ENCODE results near the gene BSN.
"Not testable (repeated sequence)": the region's sequence is repeated elsewhere in the genome, so short reads cannot be mapped to it uniquely, and the experiment has no call there.

The BSN gene

DNA sequence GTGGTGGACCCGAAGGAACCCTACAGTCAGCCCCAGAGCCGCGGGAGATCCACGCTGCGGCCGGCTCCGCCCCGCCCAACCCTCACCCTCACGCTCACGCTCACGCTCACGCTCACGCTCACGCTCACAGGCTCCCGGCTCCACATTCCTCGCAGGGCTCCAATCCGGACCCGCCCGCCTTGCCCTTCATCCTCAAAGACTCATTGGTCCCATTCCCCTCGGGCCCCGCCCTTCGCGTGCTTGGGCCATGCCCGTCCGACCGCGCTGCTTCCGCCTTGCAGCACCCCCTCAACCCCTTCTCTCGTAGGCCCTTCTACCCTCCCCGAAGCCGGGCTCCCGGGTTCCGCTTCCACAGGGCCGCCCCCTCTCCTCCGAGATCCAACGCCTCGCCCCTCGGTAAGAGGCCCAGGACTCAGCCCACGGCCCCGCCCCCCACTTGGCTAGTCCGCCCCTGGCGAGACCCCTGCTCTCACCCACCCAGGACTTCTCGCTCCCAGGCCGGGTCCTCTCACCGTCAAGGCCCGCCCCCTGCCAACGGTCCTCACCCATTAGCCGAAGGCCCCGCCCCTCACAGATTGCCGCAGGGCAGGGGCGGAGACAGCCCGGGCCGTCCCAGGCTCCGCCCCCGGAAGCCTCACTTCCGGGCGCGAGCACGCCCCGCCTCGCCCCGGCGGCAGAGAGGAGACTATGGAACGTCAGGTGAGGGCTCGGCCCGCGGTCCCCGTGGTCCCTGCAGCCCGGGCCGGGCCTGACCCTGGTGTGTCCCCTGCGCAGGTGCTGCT, 119.6 kb downstream of the BSN start, which contains the start of gene APEH:
TSS of gene APEH (plus strand) at position 637 of the 782 bp plus-strand sequence. CDS start at position 688, 51 bp downstream.
- DNase-seq (ENCODE audit: low read depth in 2 of 2) = peak; percentile 98 to 99

DNA sequence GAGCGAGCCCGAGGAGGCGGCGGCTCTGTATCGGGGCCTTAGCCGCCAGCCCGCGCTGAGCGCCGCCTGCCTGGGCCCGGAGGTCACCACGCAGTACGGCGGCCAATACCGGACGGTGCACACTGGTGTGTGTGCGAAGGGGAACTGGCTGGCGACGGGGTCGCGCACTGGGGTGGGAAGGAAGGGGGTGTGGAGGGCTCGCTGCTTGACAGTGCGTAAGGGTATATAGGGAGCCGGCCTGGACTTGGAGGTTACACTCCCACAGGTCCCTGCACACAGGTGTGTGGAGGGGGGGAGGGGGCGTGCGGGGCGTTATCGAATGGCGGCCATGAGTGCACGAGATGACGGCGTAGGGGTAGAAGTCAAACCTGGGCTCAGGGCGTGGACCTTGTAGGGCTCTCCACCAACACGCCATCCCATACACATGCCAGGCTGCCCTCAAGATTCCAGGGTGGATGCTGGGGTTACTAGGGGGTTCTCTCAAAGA, 120.3 kb downstream of the BSN start:
- DNase-seq (ENCODE audit: low read depth in 2 of 2) = peak; percentile 18 to 26

DNA sequence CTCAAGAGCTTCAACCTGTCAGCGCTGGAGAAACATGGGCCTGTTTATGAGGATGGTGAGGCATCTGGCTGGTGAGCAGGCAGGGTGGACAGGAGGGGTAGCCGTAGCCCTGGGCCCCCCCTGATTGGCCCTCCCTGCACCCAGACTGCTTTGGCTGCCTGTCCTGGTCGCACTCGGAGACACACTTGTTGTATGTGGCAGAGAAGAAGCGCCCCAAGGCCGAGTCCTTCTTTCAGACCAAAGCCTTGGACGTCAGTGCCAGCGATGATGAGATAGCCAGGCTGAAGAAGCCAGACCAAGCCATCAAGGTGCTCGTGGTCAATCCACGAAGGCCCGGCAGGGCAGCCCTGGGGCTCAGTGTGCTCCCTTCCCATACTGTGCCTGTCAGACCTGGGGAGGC, 121.6 kb downstream of the BSN start:
- no peak for DNase-seq (ENCODE audit: low read depth in 2 of 2)

DNA sequence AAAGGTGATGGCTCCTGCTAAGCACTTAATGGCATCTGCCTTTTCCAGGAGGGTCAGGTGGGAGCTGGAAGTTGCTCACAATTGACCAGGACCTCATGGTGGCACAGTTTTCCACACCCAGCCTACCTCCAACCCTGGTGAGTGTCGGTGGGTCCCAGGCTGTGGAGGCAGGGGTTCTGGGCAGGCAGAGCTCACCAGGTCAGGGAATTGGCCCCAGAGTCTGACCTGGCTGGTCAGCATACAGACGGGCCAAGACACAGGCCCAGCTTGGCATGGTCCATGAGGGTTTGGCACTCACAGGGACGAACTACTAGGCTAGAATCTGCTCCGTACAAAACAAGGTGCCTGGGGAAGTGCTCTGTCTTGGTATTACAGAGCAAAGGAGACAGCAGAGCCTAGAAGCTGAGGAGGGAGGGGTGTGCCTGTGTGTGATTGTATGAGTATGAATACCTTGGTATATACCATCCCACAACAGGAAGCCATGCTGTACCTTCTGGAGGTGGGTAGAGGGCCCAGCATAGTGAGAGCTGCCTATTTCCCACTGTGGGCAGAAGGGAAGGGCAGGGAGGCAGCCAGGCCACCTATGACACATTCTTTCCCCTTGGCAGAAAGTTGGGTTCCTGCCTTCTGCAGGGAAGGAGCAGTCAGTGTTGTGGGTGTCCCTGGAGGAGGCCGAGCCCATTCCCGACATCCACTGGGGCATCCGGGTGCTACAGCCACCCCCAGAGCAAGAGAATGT, 126.4 kb downstream of the BSN start:
- no peak for DNase-seq (ENCODE audit: low read depth in 2 of 2)

DNA sequence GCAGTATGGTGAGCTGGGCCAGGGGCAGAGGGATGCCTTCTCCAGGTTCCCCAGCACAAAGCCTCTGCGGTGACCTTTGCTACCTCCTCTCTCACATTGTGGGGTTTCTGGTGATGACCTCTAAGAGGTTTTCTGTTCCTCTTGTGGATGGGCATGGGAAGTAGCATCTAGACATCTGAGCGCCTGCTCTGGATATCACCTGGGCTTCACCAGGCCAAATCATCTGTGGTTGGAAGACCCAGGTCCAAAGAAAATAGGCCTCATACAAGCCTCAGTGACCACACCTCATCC, 126.9 kb downstream of the BSN start:
- no peak for DNase-seq (ENCODE audit: low read depth in 2 of 2)

DNA sequence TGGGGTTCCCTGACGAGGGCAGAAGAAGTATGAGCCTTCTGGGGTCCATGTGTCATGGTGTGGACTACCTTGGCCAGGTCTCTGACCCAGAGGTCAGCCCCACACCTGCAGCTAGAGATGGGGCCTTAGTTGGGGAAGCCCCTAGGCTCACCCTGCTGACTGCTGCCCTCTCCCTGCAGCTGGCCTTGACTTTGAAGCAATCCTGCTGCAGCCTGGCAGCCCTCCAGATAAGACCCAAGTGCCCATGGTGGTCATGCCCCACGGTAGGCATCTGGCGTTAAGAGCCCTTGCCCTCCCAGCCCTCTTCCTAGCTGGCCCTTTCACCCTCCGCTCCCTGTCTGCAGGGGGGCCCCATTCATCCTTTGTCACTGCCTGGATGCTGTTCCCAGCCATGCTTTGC, 127.3 kb downstream of the BSN start:
- DNase-seq (ENCODE audit: low read depth in 2 of 2) = no peak

DNA sequence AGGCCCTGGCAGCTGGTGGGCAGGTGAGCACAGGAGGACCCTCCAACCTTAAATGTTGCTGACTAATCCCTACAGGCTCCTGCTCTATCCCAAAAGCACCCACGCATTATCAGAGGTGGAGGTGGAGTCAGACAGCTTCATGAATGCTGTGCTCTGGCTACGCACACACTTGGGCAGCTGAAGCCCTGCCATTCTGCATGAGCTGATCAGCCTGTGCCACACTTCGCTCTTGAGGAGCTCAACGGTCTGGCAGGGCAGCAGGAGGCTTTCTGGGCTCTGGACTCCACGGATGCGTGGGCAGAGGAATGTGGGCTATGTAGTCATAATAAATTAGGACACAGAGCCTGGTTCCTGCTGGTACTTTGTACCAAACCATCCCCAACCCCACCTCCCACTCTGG, 128.9 kb downstream of the BSN start:
- DNase-seq (ENCODE audit: low read depth in 2 of 2) = no peak

DNA sequence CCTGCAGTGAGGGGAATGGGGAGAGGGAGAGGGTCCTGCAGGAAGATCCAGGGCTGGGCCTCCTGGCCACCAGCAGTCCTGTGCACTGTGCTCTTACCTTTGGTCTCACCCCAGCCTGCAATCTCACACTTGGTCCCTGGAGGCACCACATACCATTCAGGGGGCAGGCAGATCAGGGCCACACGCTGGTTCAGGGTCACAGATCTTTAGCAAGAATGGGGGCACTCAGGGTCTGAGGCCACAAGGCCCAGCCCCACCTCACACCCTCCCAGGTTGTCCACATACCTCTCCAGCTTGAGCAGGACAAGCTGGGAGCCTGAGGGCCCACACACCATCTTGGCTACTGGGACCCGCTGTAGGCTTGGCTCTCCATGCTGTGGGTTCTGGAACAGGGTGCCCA, 130.2 kb downstream of the BSN start:
- DNase-seq (ENCODE audit: low read depth in 2 of 2) = not testable (repeated sequence)

DNA sequence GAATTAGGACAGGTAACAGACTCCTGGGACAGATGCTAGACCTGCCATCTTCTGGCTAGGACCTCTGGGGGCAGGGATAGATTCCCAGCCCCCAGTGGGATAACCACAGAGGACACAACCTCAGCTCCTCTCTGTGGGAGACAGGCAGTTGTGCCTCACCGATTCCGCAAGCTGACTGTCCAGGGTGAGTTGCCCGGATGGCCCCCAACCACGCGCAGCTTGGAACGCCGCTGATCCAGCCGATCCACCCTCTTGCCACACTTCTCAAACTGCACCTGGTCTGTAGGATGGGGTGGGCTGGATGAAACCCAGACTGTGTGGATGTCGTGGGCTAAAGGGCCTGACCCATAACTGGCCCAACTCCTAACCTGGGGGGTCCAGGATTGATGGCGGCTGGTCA, 130.8 kb downstream of the BSN start:
- not testable (repeated sequence) for DNase-seq (ENCODE audit: low read depth in 2 of 2)

DNA sequence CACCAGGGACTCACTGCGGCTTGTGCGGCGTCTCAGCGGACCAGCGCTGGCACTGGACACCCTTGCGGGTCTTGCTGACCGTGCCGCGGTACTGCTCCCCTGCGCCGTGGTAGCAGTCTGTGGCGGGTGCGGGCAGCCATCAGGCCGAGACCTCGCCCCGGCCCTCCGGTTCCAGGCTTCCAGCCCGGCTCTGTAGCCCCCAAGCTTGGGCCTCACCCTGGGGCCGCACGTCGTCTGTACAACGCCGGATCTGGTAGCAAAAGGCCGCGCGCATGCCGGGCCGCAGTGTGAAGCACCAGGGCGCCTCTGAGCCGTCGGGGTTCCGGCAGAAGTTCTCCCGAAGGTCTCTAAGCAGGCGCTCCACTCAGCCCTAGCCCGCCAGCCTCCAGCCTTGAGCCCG, 131.6 kb downstream of the BSN start:
- not testable (repeated sequence) for DNase-seq (ENCODE audit: low read depth in 2 of 2)

DNA sequence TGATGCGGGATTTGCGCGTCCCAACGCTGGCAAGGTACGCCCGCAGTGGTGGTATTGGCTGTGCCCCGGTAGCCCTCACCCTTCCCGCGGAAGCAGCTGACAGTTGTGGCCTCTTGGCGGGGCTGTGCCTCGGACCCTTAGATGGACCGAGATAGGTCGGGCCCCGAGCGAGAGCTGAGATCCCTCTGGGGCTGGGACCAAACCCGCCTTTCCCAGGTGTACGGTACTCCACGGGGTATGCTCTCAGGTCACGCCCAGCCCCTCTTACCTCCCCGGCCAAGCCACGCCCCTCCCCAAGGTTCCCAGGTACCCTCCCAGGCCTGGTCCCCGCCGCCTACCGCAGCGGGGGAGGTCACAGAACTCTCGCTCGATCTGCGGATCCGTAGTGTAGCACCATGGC, 132.1 kb downstream of the BSN start:
- DNase-seq (ENCODE audit: low read depth in 2 of 2) = not testable (repeated sequence)

DNA sequence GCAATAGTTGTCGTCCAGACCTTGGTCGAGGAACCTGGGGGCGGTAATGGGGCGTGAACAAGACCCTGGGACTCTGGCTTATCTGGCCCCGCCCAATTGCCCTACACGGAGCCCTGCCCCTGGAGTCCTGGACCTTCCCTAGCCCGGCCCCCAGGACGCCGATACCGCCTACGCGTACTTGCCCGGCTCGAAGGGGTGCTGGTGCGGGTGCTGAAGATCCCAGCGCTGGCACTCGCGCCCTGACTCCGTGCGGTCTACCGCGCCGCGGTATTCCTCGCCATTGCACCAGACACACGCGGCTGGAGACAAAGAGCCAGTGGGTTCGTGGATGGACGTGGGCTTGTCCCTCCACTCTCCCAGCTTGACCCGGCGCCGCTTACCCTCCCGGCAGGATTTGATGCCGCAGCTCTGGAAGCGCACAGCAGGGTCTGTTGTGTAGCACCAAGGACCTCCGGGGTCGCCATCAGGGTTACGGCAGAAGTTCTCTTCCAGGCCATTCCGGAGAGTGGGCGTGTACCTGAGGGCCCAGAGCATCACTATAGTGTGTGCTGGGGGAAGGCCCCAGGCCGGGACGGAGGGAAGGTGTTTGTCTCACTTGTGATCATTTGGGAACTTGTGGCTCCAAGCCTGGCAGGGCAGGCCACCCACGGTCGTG, 132.6 kb downstream of the BSN start:
- peak in 1 of 2 donors; percentile 56 for DNase-seq (ENCODE audit: low read depth in 2 of 2)

DNA sequence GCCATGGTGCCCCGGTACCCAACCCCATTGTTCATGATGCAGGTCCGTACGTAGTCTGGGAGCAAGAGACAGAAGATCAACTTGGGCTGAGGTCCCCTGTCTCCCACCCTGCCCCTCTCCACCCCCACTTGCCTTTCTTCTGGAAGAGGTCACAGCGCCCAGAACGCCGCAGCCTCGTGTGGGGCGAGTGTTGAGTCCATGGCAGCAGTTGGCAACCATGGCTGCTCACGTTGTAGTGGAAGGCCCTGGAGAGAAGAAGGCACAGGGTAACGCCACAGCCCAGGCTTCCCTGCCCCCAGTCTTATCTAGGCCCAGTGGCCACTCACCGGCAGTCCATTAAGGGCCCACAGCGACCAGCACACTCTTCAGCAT, 133.1 kb downstream of the BSN start:
- not testable (repeated sequence) for DNase-seq (ENCODE audit: low read depth in 2 of 2)

DNA sequence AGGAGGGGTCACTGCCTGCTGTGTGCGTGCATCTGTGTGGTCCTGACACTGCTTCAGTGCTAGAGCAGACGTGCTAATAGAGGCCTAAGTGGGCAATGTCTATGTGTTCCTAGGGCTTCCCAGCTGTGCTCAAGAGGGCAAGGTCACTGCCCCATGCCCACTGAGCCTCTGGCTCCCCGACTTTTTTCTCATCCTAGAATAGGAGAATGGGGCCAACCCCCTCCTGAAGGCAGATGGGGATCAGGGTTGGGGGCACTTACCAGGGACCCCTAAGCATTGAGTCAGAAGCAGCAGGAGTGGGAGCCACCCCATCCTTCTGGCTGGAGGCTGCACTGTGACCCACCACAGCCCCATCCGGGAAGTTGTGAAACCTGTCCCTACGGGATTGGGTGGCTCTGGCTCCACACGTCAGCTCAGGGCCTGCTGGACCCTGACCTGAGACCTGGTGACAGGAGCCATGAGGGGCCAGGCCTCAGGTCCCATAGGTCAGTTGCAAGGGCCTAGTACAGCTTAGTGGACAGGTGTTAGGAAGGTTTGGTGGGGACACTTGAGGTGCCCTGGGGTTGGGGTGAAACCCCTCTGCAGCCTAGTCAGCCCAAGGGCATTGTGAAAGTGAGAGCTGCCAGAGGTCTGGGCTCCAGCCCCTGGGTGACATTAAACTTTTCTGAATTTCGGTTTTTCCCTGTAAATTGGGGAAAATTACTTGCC, 134.2 kb downstream of the BSN start:
- not testable (repeated sequence) for DNase-seq (ENCODE audit: low read depth in 2 of 2)

DNA sequence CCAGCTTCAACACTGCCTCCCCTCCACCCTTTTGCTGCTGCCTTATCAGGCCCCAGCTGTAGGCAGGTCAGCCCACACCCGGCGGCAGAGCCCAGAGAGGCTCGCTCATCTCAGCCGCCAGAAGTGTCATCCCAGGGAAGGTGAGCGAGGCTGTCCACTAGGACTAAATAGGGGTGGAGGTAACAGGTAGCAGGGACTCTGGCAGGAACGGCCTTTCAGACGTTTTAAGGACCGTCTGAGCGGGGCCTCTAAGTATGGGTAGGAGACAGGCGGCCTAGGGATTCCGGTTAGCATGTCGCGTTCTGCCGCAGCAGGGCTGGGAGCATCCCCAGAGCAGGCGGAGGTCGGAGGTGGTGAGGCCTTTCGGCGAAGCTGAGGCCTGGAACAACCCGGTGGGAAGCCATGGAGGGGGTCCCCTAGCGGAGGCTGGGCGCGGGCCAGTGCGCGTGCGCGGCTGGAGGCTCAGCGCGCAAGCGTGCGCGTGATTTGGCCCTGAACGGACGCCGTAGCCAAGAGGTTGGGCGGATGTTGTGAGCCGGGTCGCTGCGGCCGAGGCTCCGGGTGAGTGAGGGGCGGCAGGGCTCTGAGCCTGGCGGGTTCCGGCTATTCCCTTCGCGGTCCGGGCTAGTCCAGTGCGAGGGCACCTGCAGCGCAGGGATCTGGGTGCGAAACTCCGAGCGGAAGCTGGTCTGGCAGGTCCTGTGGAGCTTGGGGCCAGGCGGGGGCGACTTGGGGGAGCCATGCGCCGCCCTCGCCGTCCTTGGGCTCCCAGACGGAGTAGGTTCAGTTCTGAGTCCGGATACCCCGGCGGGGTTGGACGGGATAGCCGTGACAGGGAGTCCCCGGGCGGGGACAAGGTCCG, 135.0 kb downstream of the BSN start, which contains the start of the genes MST1 and RNF123:
TSS of gene MST1 (minus strand) at position 429 of the 862 bp plus-strand sequence. CDS start 783 bp downstream, outside the sequence.
TSS of gene RNF123 (plus strand) at position 512 of the 862 bp plus-strand sequence. CDS start 1,609 bp downstream, outside the sequence.
- DNase-seq (ENCODE audit: low read depth in 2 of 2) = peak; percentile 84 to 86

DNA sequence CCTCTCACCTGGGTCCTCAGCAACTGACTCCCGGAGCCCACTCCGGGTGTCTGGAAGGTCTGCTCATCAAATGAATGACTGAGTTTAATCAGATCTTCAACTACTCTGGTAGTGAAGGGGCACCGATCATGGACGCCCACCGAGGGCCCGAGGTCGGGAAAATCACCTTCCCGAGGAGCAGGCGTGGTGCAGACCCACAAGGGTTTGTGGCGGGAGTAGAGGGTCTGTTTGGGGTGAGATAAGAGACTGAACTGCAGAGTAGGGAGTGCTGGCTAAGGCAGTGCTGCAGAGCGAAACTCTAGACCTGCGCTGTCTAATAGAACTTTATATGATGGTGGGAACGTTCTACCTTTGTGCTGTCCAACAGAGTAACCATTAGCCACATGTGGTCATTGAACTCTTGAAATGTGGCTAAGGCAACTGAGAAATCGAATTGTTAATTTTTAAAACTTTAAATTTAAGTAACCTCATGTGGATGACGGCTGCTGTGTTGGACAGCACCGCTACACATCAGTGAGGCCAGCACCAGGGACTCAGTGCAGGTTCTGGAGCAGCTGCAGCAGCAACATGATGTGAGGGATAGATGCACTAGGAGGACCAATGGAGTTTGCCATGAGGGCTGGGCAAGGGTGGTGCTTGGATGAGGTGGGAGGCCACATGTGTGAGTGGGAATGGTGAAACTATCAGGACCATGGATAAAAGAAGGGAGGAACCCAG, 135.8 kb downstream of the BSN start:
- not testable (repeated sequence) for DNase-seq (ENCODE audit: low read depth in 2 of 2)

DNA sequence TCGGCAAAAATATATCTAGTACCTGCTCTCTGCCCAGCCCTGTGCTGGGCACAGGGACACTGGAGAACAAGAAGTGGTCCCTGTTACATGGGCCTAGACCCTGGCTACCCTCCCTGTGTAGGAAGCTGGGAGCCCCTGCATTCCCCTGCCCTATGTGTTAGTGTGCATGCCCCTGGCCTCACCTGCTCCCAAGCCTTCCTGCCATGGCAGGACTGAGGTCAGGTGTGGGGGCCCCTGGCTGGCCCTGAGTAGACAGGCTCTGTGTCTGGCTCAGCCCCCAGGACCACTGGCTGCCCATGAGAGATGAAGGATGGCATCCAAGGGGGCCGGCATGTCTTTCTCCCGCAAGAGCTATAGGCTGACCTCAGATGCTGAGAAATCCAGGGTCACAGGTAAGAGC, 136.6 kb downstream of the BSN start:
- not testable (repeated sequence) for DNase-seq (ENCODE audit: low read depth in 2 of 2)

DNA sequence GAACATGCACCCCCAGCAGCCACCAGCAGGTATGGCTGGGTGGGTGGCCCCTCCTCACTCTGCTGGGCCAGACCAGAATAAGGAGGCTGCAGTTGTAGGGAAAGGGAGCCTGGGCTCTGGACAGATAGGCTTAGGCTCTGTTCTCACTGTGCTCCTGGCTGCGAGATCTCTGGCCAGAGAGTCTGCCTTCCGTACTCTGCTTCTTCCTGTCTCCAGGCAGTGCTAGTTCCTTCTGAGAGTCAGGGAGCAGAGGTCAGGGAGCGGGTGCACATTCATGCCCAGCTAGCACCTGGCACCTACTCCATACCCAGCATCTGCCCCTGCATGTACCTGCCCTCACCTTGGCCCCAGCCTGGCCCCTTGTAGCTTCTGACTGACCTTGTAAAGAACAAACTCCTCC, 137.2 kb downstream of the BSN start:
- not testable (repeated sequence) for DNase-seq (ENCODE audit: low read depth in 2 of 2)

DNA sequence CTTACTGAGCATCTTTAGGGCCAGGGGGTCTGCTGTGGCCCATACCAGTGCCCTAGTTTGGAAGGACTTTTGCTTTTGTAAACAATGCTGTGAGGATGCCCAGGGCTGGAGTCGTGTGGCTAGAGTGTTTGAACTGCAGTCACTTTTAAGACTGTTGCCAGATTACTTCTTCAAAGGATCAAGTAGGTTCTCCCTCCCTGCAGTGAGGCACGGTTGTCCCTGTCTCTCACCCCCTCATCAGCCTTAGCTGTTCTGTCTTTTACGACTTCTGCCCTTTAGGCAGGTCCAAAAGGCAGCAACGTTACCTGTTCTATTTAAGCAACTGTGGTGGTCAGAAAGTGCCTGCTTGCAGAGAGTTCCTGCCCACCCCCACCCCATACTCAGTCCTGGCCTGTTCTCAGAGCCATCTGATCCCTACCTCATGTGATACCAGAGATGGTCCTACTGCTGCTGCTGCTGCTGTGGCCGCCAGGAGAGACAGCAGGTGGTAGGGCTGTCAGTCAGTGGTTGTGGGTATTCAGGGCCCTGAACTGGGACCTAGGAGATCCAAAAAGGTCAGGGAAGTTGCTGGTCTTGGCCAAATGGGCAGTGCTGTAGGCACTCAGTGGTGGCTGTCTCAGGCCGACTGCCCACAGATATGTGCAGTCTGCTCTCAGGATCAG, 140.3 kb downstream of the BSN start:
- DNase-seq (ENCODE audit: low read depth in 2 of 2) = not testable (repeated sequence)

All from stimulated activated CD8-positive, alpha-beta memory T cell treated with anti-CD3 and anti-CD28 coated beads, Interleukin-2, amount 100 ng/mL, for 48 hours (primary cell).